HG03108 (cell line): ENCODE results near the gene LCN10.
"Not testable (repeated sequence)": the region's sequence is repeated elsewhere in the genome, so short reads cannot be mapped to it uniquely, and the experiment has no call there.

Source experiments
- ATAC-seq: cut with Tn5 transposase; IDR thresholded peaks from one replicate; pipeline ENCODE4 v1.9.1; 2021; ENCODE audit warnings: moderate library complexity; ENCODE audit not compliant: unreplicated experiment

Gene LCN10

GRCh38 chr9:136755302-136756133 lies 12.8 kb upstream of the LCN10 start:
- ATAC-seq, result not testable (repeated sequence)

DNA sequence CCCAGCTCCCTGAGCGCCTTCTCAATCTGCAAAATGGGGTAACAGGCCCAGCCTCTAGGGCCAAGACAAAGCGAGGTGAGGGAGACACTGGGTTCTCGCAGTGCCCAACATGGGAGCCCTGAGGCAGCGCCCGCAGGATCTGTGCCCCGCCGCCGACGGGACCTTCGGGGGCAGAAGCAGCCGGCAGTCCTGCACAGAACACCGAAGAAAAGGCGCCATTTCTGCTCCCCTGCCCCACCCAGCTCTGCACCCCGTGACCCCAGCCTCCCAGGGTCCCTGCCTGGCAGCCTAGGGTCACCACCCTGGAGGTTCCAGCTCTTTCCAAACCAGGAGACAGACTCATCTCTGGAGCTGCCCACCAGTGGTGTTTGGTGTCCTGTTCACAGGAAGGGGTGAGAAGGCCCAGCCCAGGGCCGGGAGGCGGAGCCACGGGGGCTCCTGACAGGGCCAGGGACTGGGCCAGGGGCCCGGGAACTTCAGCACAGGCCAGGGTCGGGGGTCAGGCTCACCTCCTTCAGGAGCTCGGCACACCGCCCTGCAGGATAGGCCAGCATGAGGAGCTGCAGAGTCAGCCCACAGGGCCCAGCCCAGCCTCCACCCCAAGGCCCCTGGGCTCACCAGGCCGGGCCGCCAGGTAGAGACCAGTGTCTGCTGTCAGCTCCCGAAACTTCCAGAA lies 12.0 kb upstream of the LCN10 start:
- ATAC-seq, result no peak

DNA sequence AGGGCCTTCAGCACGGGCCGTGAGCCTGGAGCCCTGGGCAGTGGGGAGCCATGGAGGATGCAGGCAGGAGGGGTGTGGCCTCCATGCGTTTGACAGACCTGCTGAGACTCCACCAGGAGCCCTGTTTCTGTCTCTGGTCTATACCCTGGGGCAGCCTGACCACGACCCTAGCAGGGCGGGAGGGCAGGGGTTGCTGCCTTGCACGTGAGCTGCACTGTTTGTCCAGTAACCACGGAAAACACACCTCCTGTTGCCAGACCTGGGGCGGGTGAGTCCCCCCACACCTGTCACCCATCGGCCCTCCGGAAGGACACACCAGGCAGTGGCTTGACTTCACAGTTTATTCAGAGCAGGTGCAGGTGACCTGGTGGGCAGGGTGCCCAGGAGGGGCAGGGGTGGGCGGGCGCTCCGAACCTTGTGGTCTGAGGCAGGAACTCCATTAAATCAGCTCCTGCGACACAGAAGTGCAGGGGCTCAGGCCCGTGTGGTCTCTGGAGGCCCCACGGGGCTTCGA lies 11.4 kb upstream of the LCN10 start:
- ATAC-seq, result no peak

DNA sequence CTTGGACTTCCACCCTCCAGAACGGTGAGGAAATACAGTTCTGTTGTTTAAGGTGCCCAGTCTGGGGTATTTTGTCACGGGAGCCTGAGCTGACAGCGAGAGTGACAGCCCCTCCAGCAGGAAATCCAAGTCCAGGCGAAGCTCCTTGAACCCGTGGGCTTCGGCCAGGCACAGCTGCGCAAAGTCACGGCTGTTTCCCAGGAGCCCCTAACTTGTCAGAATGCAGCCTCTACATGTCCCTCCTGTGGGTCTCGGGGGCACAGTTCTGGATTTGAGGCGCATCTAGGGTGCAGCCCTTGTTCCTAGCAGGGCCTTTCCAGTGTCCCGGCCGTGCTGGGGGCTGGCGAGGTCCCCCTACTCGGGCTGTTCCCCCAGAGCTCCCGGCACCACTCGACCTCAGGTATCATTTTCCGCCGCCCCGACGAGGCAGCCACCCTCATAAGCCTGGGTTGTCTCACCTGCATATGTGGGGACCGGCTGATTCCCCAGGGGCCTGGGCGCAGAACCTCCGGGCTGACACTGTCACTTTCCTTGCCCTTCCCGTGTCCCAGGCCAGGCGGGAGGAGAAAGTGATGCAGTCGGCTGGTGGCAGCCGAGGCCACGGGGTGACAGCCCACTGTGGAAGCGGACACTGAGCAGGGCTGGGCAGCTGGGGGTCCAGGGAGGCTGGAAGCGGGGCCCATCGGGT lies 10.8 kb upstream of the LCN10 start:
- no peak for ATAC-seq

- no peak for ATAC-seq
Measured at GRCh38 chr9:136751814-136752213, 9.1 kb upstream of the LCN10 start.

GRCh38 chr9:136751244-136751643 lies 8.5 kb upstream of the LCN10 start:
- no peak for ATAC-seq

GRCh38 chr9:136750526-136750925 lies 7.8 kb upstream of the LCN10 start:
- no peak for ATAC-seq

GRCh38 chr9:136748666-136749611 lies 6.2 kb upstream of the LCN10 start:
- no peak for ATAC-seq

DNA sequence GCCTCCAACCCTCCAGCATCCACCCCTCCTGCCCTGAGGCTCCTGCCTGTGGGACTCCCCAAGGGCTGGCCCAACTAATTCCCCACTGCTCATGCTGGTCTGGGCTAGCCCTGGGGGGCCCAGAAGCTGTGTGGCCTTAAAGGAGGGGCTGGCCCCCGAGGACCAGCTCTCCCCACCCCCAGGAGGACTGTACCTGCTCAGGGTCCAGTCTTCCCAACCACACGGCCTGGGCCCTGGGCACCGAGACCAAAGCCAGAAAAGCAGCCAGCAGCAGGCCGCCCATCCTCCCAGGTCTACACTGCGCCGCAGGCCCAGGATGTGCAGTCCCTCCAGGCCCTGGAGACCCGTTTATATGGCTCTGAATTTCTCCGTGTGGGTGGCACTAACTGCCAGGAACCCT lies 5.5 kb upstream of the LCN10 start, which contains the start of gene LCN6:
Gene LCN6 (minus strand): TSS at position 325 of the 400 bp plus-strand sequence. CDS start 42 bp downstream, at position 283.
- ATAC-seq, result no peak

GRCh38 chr9:136747161-136748060 lies 4.7 kb upstream of the LCN10 start:
- ATAC-seq, result no peak

GRCh38 chr9:136746621-136747020 lies 3.9 kb upstream of the LCN10 start:
- no peak for ATAC-seq

- no peak for ATAC-seq
Measured at GRCh38 chr9:136746155-136746490, 3.4 kb upstream of the LCN10 start.

- no peak for ATAC-seq
Measured at GRCh38 chr9:136745389-136746154, 2.8 kb upstream of the LCN10 start.

DNA sequence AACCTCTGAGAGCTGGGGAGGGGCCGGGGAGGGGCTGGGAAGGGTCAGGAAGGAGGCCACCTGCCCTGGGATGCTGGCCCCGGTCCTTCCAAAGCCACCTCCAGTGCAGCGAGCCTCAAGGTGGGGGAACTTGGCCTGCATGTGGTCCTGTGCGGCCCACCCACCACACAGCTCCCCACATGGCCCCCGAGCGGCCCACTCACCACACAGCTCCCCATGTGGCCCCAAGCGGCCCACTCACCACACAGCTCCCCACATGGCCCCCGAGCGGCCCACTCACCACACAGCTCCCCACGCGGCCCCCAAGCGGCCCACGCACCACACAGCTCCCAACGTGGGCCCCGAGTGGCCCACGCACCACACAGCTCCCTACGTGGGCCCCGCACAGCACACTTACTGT lies 2.0 kb upstream of the LCN10 start:
- no peak for ATAC-seq

DNA sequence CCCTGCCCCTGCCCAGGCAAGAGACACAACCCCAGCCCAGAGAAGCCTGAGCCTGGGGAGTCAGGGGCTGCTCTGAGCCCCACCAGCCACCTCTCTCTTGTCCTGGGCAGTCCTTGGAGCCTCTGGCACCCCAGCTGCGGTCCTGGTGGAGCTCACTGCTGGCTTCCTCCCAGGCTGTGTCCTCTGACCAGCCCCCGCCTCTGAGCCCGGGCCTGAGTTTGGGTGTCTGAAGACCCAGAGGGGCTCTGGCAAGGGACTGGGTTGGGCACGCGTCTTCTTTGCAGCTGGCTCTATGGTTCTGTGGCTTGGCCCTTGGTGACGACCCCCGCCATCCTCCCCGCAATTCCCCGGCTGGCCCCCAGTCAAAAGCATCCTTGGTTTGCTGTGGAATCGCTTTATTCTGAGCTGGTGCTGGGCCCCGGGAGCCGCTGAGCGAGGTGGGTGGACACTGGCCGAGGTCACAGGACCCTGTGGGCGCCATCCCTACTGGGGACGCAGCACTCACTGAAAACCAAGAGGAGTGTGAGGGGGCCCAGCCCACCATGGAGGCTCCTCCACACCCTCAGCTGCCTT lies 985 bp upstream of the LCN10 start:
- ATAC-seq, result no peak

GRCh38 chr9:136741883-136742571 lies 713 bp downstream of the LCN10 start:
- peak; percentile 53 for ATAC-seq

DNA sequence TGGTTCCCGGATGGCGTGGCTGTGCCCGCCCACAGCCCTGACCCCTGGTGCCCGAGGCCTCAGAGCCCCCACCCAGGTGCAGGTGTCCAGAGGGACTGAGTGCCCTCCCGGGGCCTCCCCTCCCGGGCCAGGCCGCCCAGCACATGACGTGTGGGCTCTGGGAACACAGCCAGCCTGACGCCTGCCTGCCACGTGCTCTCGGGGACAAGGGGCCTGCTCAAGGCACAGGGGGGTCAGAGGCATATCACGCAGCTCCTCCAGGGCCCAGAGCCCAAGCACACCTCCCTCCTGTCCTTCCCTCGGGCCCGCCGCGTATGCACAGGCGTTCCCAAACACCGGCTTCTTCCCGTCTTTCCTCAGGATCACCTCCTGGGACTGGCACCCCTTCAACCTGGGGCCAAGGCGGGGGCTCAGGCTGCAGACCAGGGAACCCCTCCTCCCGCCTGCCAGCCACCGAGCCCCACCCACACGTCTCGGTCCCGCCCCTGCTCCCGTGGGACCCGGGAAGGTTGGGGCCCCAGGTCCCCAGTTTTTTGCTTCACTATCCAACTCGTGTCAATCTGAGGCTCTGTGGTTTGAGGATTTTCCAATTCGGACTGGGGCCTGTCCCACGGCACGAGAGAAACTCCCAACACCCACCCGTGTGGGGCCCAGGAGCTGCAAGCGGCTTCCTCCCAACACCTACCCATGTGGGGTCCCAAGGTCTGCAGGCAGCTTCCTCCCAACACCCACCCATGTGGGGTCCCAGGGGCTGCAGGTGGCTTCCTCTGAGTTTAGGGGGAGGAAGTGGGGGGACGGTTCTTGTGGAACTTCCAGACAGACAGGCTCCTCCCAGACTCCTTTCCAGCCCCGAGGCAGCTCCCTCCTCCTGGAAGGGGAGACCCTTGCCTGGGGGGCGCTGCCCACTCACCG lies 1.5 kb downstream of the LCN10 start:
- ATAC-seq, result no peak
